ENCODE data around the gene GOLGA1.
A peak's percentile ranks its signal among the peaks of the same experiment; 100 is the strongest.
"Not testable (repeated sequence)": the region's sequence is repeated elsewhere in the genome, so short reads cannot be mapped to it uniquely, and the experiment has no call there.

The GOLGA1 gene, protein sequence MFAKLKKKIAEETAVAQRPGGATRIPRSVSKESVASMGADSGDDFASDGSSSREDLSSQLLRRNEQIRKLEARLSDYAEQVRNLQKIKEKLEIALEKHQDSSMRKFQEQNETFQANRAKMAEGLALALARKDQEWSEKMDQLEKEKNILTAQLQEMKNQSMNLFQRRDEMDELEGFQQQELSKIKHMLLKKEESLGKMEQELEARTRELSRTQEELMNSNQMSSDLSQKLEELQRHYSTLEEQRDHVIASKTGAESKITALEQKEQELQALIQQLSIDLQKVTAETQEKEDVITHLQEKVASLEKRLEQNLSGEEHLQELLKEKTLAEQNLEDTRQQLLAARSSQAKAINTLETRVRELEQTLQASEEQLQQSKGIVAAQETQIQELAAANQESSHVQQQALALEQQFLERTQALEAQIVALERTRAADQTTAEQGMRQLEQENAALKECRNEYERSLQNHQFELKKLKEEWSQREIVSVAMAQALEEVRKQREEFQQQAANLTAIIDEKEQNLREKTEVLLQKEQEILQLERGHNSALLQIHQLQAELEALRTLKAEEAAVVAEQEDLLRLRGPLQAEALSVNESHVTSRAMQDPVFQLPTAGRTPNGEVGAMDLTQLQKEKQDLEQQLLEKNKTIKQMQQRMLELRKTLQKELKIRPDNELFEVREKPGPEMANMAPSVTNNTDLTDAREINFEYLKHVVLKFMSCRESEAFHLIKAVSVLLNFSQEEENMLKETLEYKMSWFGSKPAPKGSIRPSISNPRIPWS

DNA sequence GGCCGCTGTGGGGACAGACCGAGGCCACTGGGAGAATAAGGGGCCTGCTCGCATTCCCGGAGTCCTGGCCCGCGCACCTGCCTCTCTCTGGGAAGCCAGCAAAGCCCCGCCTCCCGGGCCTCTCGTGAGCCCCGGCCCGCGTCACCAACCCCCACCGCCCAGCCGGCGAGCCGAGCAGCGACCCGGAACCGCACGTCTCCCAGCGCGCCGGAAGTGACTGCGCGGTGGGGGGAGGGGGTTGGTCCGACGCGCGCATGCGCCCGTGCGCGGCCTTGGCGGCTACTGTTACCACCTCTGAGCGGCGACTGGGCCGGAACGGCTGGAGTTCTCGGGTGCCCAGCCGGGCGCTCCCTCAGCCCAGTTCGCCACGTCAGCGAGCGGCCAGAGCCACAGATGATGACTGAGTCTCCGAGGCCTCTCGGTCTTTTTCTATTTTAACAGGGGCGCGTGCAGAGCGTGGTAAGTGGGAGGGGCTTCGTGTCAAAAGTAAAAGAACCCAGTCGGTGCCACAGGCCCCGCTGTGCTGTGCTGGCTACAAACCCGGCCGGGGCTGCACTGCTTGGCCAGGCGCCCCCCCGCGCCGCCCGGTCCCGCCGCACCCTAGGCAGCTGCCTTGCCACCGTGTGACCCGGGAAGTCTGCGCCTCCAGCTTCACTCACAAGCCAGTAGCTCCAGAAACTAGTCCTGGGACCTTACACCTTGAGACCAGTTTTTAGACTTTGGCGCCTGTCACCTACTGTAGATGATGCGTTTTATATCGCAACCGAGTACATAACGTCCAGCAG, at the start of gene GOLGA1:
Gene GOLGA1 (minus strand): TSS at position 190 of the 785 bp plus-strand sequence. CDS start 2,372 bp downstream, outside the sequence.
- peak; percentile 94 for DNase-seq

DNA sequence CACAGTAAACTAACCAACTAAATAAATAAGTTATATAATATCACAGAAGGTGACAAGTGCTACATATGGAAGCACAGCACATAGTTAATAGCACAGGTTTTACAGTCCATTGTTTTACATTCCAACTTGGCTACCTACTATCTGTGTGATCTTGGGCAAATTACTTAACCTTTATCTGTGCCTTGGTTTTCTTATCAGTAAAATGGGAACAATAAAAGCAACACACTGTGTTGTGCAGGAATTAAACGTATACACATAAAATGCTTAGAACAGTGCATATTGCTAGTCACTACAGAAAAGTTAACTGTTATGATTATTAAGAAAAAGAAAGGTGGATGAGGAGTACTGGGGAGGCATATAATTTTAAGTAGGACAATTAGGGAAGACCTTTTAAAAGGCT, 42.8 kb upstream of the GOLGA1 start:
- no peak for DNase-seq

DNA sequence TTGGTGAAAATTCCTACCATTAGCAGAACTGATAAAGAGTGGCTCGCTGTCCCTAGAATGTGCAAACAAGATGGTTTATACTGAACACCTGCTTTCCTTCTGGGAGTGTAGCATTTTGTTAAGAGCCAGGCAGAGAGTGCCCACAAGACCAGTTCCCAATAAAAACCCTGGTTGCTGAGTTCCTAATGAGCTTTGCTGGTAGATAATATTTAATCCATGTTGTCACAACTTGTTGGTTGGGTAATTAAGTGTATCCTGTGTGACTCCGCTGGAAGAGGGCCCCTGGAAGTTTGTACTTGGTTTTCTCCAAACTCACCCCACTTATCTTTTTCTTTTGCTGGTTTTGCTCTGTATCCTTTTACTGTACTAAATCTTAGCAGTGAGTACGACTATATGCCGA, 39.5 kb upstream of the GOLGA1 start:
- no peak for DNase-seq

DNA sequence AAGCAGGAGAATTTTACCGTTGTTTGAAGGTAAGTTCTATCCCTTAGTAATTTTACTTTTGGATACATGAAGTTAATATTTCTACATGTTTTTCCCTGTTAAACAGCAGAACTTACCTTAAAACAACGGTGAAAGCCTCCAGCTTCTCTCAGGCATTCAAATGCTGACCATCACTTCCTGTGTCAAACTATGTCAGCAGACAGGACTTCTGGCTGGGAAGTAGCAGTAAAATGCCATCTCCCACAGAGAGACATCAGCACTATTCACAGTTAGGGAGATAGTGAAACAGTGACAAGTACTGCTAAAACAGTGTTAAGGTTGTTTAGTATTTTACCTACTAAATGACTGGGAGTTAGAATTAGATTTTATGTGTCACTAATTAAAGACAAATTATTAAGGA, 34.2 kb upstream of the GOLGA1 start:
- no peak for DNase-seq

DNA sequence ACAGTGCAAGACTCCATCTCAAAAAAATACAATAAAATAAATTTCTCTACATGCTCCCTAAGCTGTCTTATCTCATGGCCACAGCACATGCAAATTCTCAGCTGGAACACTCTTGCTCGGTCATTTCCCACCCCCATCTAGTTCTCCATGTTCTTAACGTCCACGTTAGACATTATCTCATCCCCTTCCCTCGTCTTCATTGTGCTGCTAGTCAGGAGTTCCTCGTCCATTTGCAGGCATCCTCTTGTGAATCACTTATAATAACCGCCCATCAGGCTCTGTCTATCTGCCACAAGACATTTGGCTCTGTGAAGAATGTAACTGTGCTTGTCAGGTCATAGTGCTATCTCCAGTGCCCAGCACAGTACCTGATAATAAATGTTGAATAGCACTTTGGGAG, 32.9 kb upstream of the GOLGA1 start:
- no peak for DNase-seq

DNA sequence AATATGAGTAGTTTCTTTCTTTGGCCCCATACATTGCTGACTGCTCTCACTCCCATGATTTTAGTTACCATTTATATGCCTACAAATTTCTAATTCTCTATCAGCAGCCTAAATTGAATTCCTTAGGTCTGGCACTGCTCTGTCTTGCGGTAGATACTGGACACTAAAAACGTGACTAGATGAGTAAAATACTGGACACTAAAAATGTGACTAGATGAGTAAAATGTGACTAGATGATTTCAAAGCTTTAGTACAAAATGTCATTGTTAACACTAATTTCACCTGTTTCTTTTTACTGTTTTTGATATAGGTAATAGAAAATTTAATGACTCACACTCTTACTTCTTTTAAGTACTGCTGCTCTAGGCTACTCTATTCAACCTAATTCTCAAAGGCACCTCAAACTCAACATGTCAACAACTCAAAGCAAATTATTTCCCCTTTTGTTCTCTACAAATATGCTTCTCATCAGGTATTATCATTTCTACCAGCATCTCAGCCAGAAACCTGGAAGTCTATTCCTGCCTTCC, 31.4 kb upstream of the GOLGA1 start:
- DNase-seq, result no peak

DNA sequence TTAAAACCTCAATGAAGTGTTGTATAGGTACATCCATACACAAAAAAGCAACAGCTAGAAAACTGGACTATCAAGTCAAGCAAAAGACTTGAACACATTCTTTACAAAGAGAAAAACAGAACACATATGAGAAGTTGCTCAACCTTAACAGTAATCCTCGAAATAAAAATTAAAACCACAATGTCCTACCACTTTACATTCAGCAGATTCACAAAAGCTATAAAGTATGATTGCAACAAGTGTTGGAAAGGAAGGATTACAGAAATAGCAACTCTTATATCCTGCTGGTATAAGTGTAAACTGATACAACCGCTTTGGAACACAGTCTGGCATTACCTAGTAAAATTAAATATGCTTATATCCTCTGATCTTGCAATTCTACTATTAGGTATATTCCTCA, 28.5 kb upstream of the GOLGA1 start:
- DNase-seq, result no peak

DNA sequence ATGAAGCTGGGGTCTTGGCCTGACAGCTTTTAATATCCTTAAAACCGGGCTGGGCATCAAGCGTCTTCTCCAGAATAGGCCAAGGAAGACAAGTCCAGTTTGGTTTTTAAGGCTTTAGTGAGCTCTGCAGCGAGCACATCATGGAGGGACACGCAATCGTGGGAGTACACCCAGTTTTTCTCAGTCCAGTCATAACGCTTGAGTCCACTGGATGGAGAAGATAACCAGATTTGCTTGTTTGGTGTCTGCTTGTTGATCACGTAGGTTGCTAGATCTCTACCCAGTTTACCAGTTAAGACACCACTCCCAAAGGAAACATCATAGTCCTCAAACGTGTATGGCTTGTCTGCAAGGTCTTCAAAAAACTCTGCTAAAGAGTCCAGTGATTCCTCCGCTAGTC, 27.4 kb upstream of the GOLGA1 start:
- no peak for DNase-seq

DNA sequence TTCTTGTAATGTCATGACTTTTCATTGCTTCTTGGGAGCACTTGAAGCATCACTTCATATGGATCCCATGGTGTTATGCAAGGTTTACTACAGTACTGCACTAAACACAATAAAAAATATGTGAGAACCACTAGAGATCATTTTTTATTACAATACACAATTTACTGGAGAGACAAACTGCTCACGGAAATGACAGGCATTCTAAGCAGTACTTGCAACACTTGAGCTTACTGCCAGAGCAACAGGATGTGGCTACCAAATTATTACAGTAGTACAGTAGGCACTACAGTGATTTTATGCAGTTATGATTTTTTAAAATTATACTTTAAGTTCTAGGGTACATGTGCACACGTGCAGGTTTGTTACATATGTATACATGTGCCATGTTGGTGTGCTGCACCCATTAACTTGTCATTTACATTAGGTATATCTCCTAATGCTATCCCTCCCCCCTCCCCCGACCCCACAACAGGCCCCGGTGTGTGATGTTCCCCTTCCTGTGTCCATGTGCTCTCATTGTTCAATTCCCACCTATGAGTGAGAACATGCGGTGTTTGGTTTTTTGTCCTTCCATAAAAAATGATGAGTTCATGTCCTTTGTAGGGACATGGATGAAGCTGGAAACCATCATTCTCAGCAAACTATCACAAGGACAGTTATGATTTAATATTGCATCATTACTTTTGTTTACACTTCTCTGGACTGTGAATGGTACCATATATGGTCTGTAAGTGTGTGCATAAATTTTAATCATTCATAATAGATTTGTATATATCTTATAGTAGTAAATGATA, 25.1 kb upstream of the GOLGA1 start:
- peak; percentile 57 for DNase-seq

DNA sequence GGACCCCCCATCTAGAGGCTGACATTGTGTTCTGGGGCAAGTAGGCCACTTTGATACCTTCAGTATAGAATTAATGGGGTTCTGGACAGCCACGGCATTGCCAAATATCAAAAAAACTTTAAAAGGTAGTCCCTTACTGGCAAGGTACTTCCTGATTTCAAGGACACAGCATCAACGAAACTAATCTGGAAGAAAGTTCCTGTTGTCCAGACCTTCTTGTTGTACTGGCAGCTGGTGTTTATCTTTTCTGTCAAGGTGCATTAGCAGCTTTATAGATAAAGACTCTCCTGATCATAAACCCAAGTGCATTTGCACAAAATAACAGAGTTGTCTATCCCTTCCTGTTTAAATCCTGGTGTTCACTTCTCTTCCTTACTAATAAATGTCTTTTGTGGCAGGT, 23.7 kb upstream of the GOLGA1 start:
- DNase-seq, result no peak

DNA sequence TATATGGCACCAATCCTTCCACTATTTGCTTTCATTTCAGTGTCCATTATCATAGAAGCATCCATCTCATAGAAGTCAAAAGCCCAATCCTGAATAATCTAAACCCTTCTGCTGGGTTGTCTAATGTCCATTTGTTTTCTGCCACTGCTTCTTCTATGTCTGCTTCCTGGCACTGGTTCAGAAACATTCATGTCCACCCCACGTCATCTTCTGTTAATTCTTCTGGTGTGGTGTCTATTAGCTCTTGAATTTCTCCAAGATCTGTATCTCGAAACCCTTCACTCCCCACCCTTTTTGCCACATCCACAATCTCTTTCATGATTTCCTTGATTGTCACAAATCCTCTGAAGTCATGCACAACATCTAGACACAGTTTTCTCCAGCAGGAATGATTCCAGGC, 23.2 kb upstream of the GOLGA1 start:
- no peak for DNase-seq

DNA sequence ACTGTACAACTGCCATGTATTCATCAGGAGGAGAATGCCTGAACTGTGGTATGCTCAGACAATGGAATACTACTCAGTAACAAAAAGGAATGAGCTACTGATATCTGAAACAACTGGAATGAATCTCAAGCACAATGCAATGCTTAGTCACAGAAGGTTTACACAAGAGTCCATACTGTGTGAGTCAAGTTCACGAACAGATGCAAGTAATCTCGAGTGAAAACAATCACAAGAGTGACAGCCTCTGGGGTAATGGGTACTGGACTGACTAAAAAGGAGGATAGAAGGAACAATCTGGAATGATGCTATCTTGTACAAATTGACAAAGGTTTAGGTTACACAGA, 19.5 kb upstream of the GOLGA1 start:
- DNase-seq, result no peak

DNA sequence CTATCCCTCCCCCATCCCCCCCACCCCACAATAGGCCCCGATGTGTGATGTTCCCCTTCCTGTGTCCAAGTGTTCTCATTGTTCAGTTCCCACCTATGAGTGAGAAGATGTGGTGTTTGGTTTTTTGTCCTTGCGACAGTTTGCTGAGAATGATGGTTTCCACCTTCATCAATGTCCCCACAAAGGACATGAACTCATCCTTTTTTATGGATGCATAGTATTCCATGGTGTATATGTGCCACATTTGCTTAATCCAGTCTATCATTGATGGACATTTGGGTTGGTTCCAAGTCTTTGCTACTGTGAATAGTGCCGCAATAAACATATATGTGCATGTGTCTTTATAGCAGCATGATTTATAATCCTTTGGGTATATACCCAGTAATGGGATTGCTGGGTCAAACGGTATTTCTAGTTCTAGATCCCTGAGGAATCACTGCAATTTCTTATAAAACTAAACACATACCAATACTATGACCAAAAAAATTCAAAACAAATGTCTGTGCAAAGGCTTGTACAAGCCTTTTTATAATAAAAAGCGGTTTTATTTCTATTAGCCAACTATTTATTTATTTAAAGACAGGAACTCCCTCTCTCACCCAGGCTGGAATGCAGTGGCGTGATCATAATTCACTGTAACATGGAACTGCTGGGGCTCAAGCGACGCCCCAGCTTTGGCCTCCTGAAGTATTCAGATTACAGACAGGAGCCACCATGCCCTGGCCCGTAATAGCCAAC, 19.0 kb upstream of the GOLGA1 start:
- DNase-seq, result not testable (repeated sequence)

DNA sequence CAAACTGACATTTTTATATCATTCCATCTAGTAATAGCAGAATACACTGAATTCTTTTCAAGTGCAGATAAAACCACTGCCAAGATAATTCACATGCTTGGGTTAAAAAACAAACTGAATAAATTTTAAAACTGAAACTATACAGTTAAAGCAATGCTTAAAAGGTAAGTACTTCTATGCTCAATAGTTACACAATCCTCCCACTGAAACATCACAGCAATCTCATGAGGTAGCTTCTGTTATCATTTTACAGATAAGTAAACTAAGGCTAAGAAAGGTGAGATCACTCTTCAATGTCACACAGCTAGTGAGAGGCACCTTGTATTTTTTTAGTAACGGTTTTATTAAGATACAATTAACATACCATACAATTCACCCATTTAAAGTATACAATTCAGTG, 13.4 kb upstream of the GOLGA1 start:
- no peak for DNase-seq

DNA sequence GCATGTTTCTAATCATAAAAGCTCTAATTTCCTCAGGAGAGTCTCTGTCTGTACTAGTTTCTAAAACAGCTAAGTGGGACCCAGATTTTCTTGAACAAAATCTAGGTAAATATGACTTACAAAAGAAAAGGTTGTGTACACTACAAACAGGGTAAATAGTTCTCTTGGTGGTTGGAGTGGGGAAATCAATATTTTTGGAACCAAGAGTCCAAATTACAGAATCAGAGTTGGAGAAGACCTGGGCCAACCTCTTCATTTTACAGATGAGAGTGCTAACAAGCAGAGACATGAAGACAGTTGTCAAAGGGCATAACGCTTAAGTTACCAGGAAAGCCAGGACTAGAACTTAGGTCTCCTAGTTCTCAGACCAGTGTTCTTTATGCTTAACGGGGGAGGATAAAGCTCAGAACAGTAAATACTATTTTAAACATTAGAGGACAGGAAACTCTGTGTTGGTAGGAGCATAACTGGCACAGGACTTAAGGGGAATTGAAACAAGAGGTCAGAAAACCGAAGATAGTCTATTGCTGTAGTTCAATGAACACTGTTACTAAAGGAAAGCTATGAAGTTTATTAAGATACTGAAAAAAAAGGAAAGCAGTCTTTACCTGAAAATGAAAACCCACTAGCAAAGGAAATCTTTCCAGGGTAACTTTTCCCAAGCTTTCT, 9.3 kb upstream of the GOLGA1 start:
- DNase-seq, result no peak

DNA sequence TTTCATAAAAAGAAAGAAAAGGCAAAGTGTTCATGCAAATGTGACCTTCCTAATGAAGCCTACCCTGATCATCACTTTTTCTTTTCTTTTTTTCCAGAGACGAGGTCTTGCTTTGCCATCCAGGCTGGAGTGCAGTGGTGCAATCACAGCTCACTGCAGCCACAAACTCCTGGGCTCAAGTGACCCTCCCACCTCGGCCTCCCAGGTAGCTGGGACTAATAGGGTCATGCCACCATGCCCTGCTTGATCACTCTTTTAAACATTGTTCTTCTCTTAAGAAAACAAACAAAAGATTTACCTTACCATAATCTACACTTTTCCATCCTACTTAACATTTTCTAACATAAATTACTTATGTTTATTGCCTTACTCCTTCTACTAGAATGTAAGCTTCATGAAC, 8.5 kb upstream of the GOLGA1 start:
- no peak for DNase-seq

DNA sequence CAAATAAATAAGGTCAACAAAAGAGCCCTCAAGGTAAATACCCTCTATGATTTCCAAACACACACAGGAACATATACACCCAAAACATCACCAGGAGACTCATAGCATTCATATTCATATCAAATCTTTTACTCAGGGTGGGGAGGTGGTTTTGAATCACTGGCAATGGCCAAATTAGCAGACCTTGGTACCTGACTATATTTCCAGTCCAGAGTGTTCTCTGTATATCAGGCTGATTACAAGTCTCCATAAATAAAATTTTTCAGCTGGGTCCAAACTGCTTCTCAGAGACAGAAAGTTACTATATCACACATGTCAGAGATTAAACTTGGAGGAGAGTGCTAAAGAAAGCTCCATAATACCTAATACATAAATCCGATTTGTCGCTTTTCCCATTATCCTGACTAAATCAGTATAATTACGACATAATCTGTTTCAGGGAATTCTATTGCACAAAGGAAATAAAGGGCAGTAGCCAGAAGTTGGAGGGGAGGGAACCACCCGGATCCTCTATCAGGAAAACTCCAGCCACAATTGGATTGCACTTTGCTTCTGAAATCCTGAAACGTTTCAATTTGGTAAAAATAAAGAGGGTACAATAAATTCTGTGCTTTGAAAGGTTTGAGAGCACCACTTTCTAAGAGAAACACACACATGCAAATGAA, 7.0 kb upstream of the GOLGA1 start:
- DNase-seq, result no peak

DNA sequence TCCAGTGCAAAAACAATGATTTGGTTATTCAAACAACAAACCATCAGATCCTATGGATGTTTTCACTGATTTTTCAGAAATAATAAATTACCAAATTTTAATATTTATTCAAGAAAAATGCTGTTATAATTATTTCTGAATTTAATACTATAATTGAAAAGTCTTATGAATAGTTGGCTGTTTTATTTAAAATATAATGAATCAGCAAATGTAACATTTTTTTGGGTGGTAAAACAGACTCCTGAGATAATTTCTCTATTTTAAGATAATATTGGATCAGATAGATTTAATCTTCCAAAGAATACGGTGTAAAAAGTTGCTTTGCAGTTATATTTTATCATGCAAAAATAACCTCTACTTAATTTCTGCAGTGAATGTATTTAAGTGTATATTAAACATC, 5.3 kb upstream of the GOLGA1 start:
- DNase-seq, result no peak

DNA sequence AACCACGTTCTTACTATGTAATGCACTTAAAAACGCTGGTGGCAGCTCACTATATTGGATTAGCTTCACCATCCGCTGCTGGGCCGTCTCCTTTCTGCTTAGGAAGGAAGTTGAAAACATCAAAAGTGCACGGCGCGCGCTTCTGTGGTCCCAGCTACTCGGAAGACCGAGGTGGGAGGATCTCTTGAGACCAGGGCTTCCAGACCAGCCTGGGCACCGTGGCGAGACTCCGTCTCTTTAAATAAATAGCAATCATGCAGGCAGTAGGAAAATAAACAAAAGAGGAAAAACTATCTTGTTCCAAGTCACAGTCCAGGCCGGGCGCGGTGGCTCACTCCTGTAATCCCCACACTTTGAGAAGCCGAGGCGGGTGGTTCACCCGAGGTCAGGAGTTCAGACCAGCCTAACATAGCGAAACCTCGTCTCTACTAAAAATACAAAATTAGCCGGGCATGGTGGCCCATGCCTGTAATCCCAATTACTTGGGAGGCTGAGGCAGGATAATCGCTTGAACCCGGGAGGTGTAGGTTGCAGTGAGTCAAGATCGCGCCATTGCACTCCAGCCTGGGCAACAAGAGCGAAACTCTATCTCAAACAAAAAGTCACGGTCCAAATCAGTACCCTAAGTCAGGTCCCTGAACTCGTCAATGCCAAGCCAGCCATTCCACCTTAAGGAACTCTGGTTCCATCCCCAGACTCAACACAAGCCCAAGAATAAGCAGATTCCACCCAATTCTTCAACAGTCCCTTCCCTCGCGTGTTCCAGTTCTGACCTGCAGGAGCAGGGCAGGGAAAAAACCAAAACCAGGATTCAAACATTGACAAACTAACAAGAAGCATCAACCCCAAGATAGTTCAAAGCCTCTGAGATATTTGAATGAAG, 1.0 kb upstream of the GOLGA1 start:
- DNase-seq, result peak; percentile 73

DNA sequence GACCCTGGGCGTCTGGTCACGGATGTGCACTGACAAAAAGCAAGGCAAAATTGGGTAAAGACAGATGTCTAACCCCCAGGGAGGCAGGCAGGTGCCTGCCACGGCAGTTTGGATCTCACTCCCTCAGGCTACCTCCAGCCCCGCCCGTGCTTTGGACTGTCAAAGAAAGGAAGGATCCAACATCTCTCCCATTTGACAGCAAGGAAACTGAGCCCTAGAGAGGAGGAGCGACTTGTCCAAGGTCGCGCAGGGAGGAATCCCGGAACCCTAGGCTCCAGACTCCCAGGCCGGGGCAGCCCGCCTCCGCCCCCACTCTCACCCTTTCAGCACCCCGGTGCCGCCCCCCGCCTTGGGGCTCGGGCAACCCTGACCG, 376 bp downstream of the GOLGA1 start:
- DNase-seq, result no peak
